CD1c-positive myeloid dendritic cell (primary cell): ENCODE data around the gene CENPV.

Source experiments
- DNase-seq: peaks from one replicate; pipeline ENCODE4 v3.0.0-alpha.2; 2016; ENCODE audit errors: extremely low spot score

The CENPV gene

DNA sequence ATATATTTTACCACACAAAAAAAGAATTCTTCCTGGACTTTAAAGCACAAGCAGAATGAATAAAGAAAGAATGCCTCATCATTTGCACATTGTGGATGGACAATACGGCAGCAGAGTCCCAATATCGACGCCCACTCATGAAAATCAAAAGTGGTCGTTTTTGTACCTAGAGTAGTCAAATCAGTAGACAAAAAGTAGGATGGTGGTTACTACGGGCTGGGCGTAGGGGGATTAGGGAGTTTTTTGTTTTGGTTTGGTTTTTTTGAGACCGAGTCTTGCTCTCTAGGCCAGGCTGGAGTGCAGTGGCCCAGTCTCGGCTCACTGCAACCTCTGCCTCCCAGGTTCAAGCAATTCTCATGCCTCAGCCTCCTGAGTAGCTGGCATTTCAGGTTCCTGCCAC is 8.6 kb upstream of the CENPV start:
- DNase-seq = no peak

GRCh38 chr17:16358394-16358793 is 5.1 kb upstream of the CENPV start:
- no peak for DNase-seq

DNA sequence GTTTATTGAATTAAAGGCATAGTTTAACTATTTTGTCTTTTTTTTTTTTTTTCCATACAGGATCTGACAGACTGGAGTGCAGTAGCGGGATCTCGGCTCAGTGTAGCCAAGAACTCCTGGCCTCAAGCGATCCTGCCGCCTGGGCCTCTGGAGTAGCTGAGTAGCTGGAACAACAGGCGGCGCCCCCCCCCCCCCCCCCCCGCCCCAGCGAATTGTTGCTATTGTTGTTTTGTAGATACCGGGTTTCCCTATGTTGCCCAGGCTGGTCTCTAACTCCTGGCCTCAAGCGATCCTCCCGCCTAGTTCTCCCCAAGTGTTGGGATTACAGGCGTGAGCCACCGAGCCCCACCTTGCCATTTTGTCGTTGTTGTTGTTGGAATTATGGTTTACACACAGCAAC is 1.3 kb upstream of the CENPV start:
- no peak for DNase-seq

GRCh38 chr17:16352667-16353316 is 477 bp downstream of the CENPV start:
- DNase-seq = peak; percentile 25

GRCh38 chr17:16352303-16352666 is 984 bp downstream of the CENPV start:
- DNase-seq = no peak

DNA sequence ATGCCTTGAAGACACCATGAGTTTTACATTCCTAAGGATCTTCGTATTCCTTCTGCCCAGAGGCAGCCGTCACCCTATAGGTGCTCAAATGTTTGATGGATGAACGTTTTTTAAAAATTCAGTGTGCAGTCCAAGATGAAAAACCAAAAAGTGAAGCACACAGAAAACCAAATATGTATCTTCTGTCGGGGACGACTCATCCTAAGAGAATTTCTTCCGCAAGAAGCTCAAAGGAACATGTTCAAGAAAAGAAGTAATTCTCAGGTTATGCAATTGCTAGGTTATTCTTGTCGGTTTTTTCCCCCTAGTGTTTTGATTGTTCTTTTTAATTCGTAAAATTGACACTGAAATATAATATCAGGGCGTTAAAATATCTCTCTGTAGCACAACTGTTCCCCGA is 1.4 kb downstream of the CENPV start:
- no peak for DNase-seq

DNA sequence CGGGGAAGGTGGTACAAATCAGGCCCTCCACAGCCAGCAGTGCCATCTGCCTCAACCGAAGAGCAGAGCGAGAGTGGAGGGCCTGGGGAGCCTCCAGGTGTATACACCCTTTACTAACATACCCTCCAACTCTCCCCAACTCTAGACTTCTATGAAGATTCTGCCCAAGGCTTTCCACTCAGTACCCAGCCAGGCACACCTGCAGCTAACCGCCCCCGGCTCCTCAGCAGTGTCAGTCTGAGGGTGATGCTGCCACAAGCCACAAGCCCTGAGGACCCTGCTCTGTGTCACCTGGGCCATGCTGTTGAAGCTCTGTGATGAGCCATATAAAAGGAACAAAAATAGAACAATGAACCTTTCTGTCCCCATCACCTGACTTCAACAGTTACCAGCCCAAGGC is 3.8 kb downstream of the CENPV start:
- no peak for DNase-seq

GRCh38 chr17:16348586-16348985 is 4.7 kb downstream of the CENPV start:
- DNase-seq = no peak

GRCh38 chr17:16346721-16347271 is 6.5 kb downstream of the CENPV start:
- DNase-seq = no peak

- no peak for DNase-seq
Measured at GRCh38 chr17:16345565-16345964, 7.7 kb downstream of the CENPV start.

DNA sequence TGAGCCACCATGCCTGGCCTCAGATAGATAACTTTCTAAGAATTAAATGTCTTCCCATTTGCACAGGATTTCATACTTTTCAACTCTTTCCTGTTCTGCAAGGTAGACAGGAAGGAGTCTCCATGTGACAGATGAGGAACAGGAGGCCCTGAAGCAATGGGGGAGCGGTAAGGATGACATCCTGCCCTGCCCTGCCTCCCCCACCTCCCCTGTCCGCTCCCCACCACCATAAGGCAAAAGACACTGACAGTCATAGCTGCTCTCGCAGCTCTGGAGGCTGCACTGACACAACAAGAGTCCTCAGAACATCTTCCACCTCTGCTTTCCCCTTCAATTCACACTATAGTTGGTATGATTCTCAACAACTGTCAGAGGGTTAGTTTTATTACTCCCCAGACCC is 9.7 kb downstream of the CENPV start:
- DNase-seq = no peak

DNA sequence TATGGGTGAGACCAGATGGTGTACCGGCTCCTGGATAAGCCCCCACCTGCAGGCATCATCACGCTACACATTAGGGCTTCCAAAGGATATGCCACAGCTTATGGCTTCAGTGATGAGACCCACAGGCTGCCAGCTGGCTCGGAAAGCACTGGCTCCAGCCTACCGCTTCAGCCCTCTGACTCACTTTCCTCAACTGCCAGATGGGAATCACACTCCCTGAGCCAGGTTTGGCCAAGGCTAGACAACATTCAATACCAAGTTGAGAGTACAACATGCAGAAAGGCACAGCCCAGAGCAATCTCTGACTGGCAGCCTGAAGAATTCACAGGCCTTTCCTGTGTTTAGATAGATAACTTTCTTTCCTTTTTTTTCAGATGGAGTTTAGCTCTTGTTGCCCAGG is 10.3 kb downstream of the CENPV start:
- DNase-seq = no peak

- no peak for DNase-seq
Measured at GRCh38 chr17:16339959-16340358, 13.3 kb downstream of the CENPV start.

DNA sequence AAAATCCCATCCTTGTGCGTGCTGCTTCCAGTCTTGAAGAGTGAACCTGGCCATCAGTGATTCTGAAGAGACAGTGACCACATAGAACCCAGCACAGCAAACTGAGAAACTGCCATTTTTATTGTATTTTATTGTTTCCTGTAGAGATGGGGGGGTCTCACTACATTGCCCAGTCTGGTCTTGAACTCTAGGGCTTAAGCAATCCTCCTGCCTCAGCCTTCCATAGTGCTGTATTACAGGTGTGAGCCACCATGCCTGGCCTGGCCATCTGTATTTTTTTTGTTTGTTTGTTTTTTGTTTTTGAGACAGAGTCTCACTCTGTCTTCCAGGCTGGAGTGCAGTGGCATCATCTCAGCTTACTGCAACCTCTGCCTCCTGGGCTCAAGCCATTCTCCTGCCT is 13.9 kb downstream of the CENPV start:
- no peak for DNase-seq

DNA sequence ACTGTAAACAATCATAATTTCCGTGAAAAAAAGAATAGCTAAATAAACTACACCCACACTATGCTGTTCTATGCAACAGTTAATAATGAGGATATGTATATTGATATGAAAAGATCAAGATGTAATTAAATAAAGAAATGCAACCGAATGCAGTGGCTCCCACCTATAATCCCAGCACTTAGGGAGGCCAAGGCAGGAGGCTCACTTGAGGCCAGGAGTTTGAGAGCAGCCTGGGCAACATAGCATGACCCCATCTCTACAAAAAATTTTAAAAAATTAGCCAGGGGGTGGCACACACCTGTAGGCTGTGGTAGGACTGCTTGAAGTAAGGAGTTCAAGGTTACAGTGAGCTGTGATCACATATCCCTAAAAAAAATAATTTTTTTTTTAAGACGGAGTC is 14.9 kb downstream of the CENPV start:
- no peak for DNase-seq

GRCh38 chr17:16329519-16330271 is 23.6 kb downstream of the CENPV start:
- no peak for DNase-seq

- DNase-seq = no peak
Measured at GRCh38 chr17:16328997-16329396, 24.3 kb downstream of the CENPV start.

- DNase-seq = no peak
Measured at GRCh38 chr17:16327018-16327417, 26.3 kb downstream of the CENPV start.

GRCh38 chr17:16325964-16326363 is 27.3 kb downstream of the CENPV start:
- DNase-seq = no peak

DNA sequence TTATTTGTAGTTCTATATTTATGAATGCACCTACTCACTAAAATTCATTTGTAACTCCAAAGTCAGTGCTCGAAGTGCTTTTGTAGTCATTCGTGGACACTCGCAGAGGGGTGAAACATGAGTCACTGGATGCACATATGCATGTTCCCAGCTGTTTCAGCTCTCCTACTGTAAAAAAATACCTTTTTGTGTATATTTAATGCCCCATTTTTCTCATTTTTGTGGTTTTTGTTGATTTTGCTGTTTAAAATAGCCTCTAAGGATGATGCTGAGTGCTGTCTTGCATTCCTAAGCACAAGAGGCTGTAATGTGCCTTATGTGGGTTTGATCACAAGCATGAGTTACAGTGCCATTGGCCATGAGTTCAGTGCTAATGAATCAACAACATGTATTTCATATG is 30.6 kb downstream of the CENPV start:
- no peak for DNase-seq

- no peak for DNase-seq
Measured at GRCh38 chr17:16319969-16320368, 33.3 kb downstream of the CENPV start.

GRCh38 chr17:16314859-16315258 is 38.4 kb downstream of the CENPV start:
- no peak for DNase-seq

DNA sequence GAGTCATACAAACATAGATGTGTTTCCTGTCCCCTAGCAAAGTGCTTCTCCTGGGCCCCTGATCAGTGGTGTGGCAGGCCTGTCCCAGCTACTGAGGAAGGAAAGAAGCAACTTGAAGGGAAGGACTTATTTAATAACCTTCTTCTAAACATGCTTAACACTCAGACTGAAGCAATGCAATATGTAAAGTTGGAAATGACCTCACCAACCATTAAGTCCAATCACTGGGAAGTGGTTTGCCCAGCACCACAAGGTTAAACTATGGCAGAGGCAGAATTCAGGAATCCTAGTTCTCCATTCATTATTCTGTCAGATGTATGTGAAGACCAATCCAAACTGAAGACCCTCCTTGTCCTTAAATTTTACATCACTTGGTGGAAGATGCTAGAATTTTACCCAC is 39.1 kb downstream of the CENPV start:
- no peak for DNase-seq
